Measurements from ENCODE around the gene CFAP52. TPM values are rescaled to one million over a fixed set of nuclear protein-coding genes. Genes with fewer than 3 reads are reported as not detected.

Gene CFAP52
- total RNA-seq, 1 donor from 2014 or later: not detected

Other genes starting within 250 kb of the CFAP52 start
- 45.4 and 47.2 TPM in 2 replicates for gene STX8, start 822 bp upstream of the CFAP52 start, total RNA-seq
- not detected in 2 replicates for gene USP43, start 68.9 kb downstream of the CFAP52 start, total RNA-seq
- not detected in 2 replicates for gene DHRS7C, start 214.9 kb downstream of the CFAP52 start, total RNA-seq
- not detected in 2 replicates for gene GSG1L2, start 245.4 kb downstream of the CFAP52 start, total RNA-seq
- not detected in 2 replicates for gene GLP2R, start 249.3 kb downstream of the CFAP52 start, total RNA-seq